ENCODE data around the gene LBR.
"Not testable (repeated sequence)": the region's sequence is repeated elsewhere in the genome, so short reads cannot be mapped to it uniquely, and the experiment has no call there.

LBR gene

GRCh38 chr1:225427235-225428067 lies at the start of gene LBR:
TSS of gene LBR (minus strand) at chr1:225428038. CDS start at chr1:225424075, 3,963 bp downstream.
- peak within 1 kb of the TSS; percentile 79 for H3K27ac Mint-ChIP-seq
- H3K4me1 Mint-ChIP-seq, result peaks cover 28% of the 10 kb centered on the region
- peak within 1 kb of the TSS; percentile 91 for H3K4me3 Mint-ChIP-seq
- no peaks in the 10 kb centered on the region for H3K27me3 Mint-ChIP-seq
- peaks cover 5% of the 10 kb centered on the region for H3K36me3 Mint-ChIP-seq
- ATAC-seq (ENCODE audit: low read depth), result peak; percentile 8
- DNase-seq (ENCODE audit: low spot score in 2 of 2), result peak in 1 of 2 donors; percentile 79
- H3K9me3 Mint-ChIP-seq, result no peaks in the 10 kb centered on the region

GRCh38 chr1:225477296-225477911 lies 49.6 kb upstream of the LBR start:
- H3K4me3 Mint-ChIP-seq, result no peak overlapping the region
- no peak for ATAC-seq (ENCODE audit: low read depth)
- H3K9me3 Mint-ChIP-seq, result no peaks in the 10 kb centered on the region
- H3K27me3 Mint-ChIP-seq, result no peaks in the 10 kb centered on the region
- H3K27ac Mint-ChIP-seq, result peak overlapping the region; percentile 63
- H3K4me1 Mint-ChIP-seq, result peaks cover 40% of the 10 kb centered on the region
- no peak for DNase-seq (ENCODE audit: low spot score in 2 of 2)
- H3K36me3 Mint-ChIP-seq, result no peaks in the 10 kb centered on the region

GRCh38 chr1:225476538-225476988 lies 48.7 kb upstream of the LBR start:
- Mint-ChIP-seq H3K4me3 (no peak overlapping the region), H3K4me1 (peaks cover 37% of the 10 kb centered on the region), H3K36me3 (no peaks in the 10 kb centered on the region), H3K27ac (peak overlapping the region; percentile 13), H3K27me3 (no peaks in the 10 kb centered on the region), H3K9me3 (no peaks in the 10 kb centered on the region)
- no peak for ATAC-seq (ENCODE audit: low read depth)
- no peak for DNase-seq (ENCODE audit: low spot score in 2 of 2)

GRCh38 chr1:225476100-225476511 lies 48.3 kb upstream of the LBR start:
- H3K27ac Mint-ChIP-seq, result peak overlapping the region; percentile 13
- H3K4me3 Mint-ChIP-seq, result no peak overlapping the region
- peaks cover 35% of the 10 kb centered on the region for H3K4me1 Mint-ChIP-seq

GRCh38 chr1:225474986-225475820 lies 47.4 kb upstream of the LBR start:
- no peak overlapping the region for H3K4me3 Mint-ChIP-seq
- no peak overlapping the region for H3K27ac Mint-ChIP-seq
- ATAC-seq (ENCODE audit: low read depth) (peak; percentile 74), DNase-seq (ENCODE audit: low spot score in 2 of 2) (peak; percentile 82 to 93)
- H3K27me3 Mint-ChIP-seq, result no peaks in the 10 kb centered on the region
- peaks cover 26% of the 10 kb centered on the region for H3K4me1 Mint-ChIP-seq
- H3K9me3 Mint-ChIP-seq, result no peaks in the 10 kb centered on the region
- H3K36me3 Mint-ChIP-seq, result no peaks in the 10 kb centered on the region

More at GRCh38 chr1:225476100-225476511, 48.3 kb upstream of the LBR start:
- ATAC-seq (ENCODE audit: low read depth) (no peak), DNase-seq (ENCODE audit: low spot score in 2 of 2) (no peak)
- Mint-ChIP-seq H3K36me3 (no peaks in the 10 kb centered on the region), H3K9me3 (no peaks in the 10 kb centered on the region), H3K27me3 (no peaks in the 10 kb centered on the region)

- Mint-ChIP-seq H3K27me3 (no peaks in the 10 kb centered on the region), H3K9me3 (no peaks in the 10 kb centered on the region), H3K4me1 (peaks cover 22% of the 10 kb centered on the region), H3K4me3 (no peak overlapping the region), H3K36me3 (no peaks in the 10 kb centered on the region), H3K27ac (no peak overlapping the region)
- ATAC-seq (ENCODE audit: low read depth), result no peak
- no peak for DNase-seq (ENCODE audit: low spot score in 2 of 2)
These were observed 46.7 kb upstream of the LBR start for GRCh38 chr1:225474439-225474985.

GRCh38 chr1:225473676-225474438 lies 46.0 kb upstream of the LBR start:
- H3K4me1 Mint-ChIP-seq, result peaks cover 18% of the 10 kb centered on the region
- DNase-seq (ENCODE audit: low spot score in 2 of 2), result peak in 1 of 2 donors; percentile 9
- not testable (repeated sequence) for ATAC-seq (ENCODE audit: low read depth); H3K27me3 Mint-ChIP-seq; H3K9me3 Mint-ChIP-seq; H3K36me3 Mint-ChIP-seq; H3K27ac Mint-ChIP-seq; H3K4me3 Mint-ChIP-seq

- not testable (repeated sequence) for H3K27me3 Mint-ChIP-seq; H3K4me3 Mint-ChIP-seq; H3K27ac Mint-ChIP-seq; DNase-seq (ENCODE audit: low spot score in 2 of 2); H3K9me3 Mint-ChIP-seq; H3K36me3 Mint-ChIP-seq; ATAC-seq (ENCODE audit: low read depth)
- H3K4me1 Mint-ChIP-seq, result peaks cover 22% of the 10 kb centered on the region
These were observed 45.4 kb upstream of the LBR start for GRCh38 chr1:225473266-225473665.

- H3K4me3 Mint-ChIP-seq, result no peak overlapping the region
- ATAC-seq (ENCODE audit: low read depth) (no peak), DNase-seq (ENCODE audit: low spot score in 2 of 2) (no peak)
- H3K27me3 Mint-ChIP-seq, result no peaks in the 10 kb centered on the region
- H3K36me3 Mint-ChIP-seq, result no peaks in the 10 kb centered on the region
- H3K27ac Mint-ChIP-seq, result no peak overlapping the region
- peaks cover 19% of the 10 kb centered on the region for H3K4me1 Mint-ChIP-seq
- no peaks in the 10 kb centered on the region for H3K9me3 Mint-ChIP-seq
These were observed 43.8 kb upstream of the LBR start for GRCh38 chr1:225471453-225472301.

GRCh38 chr1:225471109-225471452 lies 43.2 kb upstream of the LBR start:
- Mint-ChIP-seq H3K36me3 (no peaks in the 10 kb centered on the region), H3K27me3 (no peaks in the 10 kb centered on the region), H3K9me3 (no peaks in the 10 kb centered on the region), H3K27ac (no peak overlapping the region), H3K4me3 (no peak overlapping the region), H3K4me1 (peaks cover 19% of the 10 kb centered on the region)
- ATAC-seq (ENCODE audit: low read depth), result no peak
- no peak for DNase-seq (ENCODE audit: low spot score in 2 of 2)

GRCh38 chr1:225470211-225471108 lies 42.6 kb upstream of the LBR start:
- Mint-ChIP-seq H3K4me3 (no peak overlapping the region), H3K9me3 (no peaks in the 10 kb centered on the region)

GRCh38 chr1:225469051-225469450 lies 41.2 kb upstream of the LBR start:
- Mint-ChIP-seq H3K9me3 (no peaks in the 10 kb centered on the region), H3K36me3 (no peaks in the 10 kb centered on the region), H3K4me3 (peak overlapping the region; percentile 92), H3K27me3 (no peaks in the 10 kb centered on the region), H3K4me1 (peaks cover 22% of the 10 kb centered on the region), H3K27ac (peak overlapping the region; percentile 92)
- no peak for DNase-seq (ENCODE audit: low spot score in 2 of 2)
- no peak for ATAC-seq (ENCODE audit: low read depth)

More at GRCh38 chr1:225470211-225471108, 42.6 kb upstream of the LBR start:
- ATAC-seq (ENCODE audit: low read depth) (no peak), DNase-seq (ENCODE audit: low spot score in 2 of 2) (no peak)
- Mint-ChIP-seq H3K4me1 (peaks cover 21% of the 10 kb centered on the region), H3K27ac (no peak overlapping the region), H3K36me3 (no peaks in the 10 kb centered on the region), H3K27me3 (no peaks in the 10 kb centered on the region)

Measured in memory B cell (primary cell).